PFSK-1 (cell line): ENCODE data around the gene GGT7.

Experiments used
- FOXP2 ChIP-seq: optimal IDR thresholded peaks from 2 replicates; pipeline ENCODE3; 2011; ENCODE audit warnings: borderline replicate concordance, control low read depth, inconsistent platforms; ENCODE audit not compliant: insufficient read depth; ENCODE audit errors: extremely low read length, extremely low read depth
- POLR2AphosphoS5 ChIP-seq: IDR thresholded peaks from 2 replicates; pipeline ENCODE4 v1.6.1; 2012; ENCODE audit warnings: low read depth, mild to moderate bottlenecking, control low read depth, low read length, moderate library complexity
- REST ChIP-seq, 2 experiments: IDR thresholded peaks; 2 replicates each; pipeline versions ENCODE4 v1.6.1 to v1.8.0; 2011 to 2012; ENCODE audit warnings: low read depth in 2 of 2, low read length in 2 of 2, control low read depth in 1 of 2, inconsistent platforms in 1 of 2, mild to moderate bottlenecking in 1 of 2, moderate library complexity in 1 of 2; ENCODE audit not compliant: insufficient read depth in 1 of 2
- SIN3A ChIP-seq: IDR thresholded peaks from 2 replicates; pipeline ENCODE4 v1.6.1; 2012; ENCODE audit warnings: mild to moderate bottlenecking, low read length, moderate library complexity, borderline replicate concordance; ENCODE audit not compliant: insufficient read depth
- TAF1 ChIP-seq: IDR thresholded peaks from 2 replicates; pipeline ENCODE4 v1.6.1; 2012; ENCODE audit warnings: low read length, control low read depth, borderline replicate concordance; ENCODE audit not compliant: insufficient read depth

Gene GGT7

GRCh38 chr20:34891166-34892062 lies 18.8 kb upstream of the GGT7 start:
- TF ChIP-seq FOXP2 (no peak), REST (IDR thresholded peaks at IDR 0.05; ENCODE audit: insufficient read depth in 1 of 2, low read depth in 2 of 2, low read length in 2 of 2) (no peak), SIN3A (no peak), TAF1 (no peak), POLR2AphosphoS5 (no peak)

- TF ChIP-seq POLR2AphosphoS5: no peak
- TF ChIP-seq SIN3A: no peak
- no peak for TF ChIP-seq TAF1
- TF ChIP-seq REST (IDR thresholded peaks at IDR 0.05; ENCODE audit: insufficient read depth in 1 of 2, low read depth in 2 of 2, low read length in 2 of 2): no peak
- TF ChIP-seq FOXP2: no peak
These were observed 15.8 kb upstream of the GGT7 start for GRCh38 chr20:34888468-34888867.

DNA sequence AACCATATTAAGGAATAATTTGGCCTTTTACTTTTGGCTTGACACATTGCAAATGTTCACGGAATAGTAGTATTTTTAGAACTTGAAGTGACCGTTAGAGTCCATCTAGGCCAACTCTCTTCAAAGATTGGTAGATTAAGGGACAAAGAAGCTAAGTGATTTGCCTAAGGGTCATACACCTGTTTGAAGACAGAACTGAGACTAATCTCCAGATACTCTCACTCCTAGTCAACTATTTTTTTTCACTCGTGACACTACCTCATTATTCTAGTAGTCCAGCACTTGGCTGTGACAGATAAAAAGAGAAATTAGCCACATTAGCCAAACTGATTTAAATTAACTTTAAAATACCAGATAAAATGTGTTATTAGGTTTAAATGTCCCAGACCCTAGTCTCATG lies 14.4 kb upstream of the GGT7 start:
- no peak for TF ChIP-seq POLR2AphosphoS5
- no peak for TF ChIP-seq TAF1
- no peak for TF ChIP-seq SIN3A
- no peak for TF ChIP-seq REST (IDR thresholded peaks at IDR 0.05; ENCODE audit: insufficient read depth in 1 of 2, low read depth in 2 of 2, low read length in 2 of 2)
- TF ChIP-seq FOXP2: no peak

GRCh38 chr20:34886122-34886521 lies 13.5 kb upstream of the GGT7 start:
- TF ChIP-seq TAF1 (no peak), SIN3A (no peak), FOXP2 (no peak), POLR2AphosphoS5 (no peak), REST (IDR thresholded peaks at IDR 0.05; ENCODE audit: insufficient read depth in 1 of 2, low read depth in 2 of 2, low read length in 2 of 2) (no peak)
